Parathyroid adenoma (tissue), 2 donors: ENCODE measurements around the gene OSGIN1.

Experiments
- H2AFZ ChIP-seq: fragments of 300-600 bp; sonication (generic); one replicate; pipeline ENCODE4 v1.7.0; 2017; ENCODE audit warnings: antibody characterized with exemption, mild to moderate bottlenecking
- H3K27ac ChIP-seq: fragments of 300-600 bp; sonication (generic); one replicate; pipeline ENCODE4 v1.7.0; 2017
- H3K27me3 ChIP-seq: fragments of 300-600 bp; sonication (generic); one replicate; pipeline ENCODE4 v1.7.0; 2017; ENCODE audit warnings: low read length; ENCODE audit not compliant: control insufficient read depth, insufficient read depth
- H3K36me3 ChIP-seq: fragments of 300-600 bp; sonication (generic); one replicate; pipeline ENCODE4 v1.7.0; 2017; ENCODE audit warnings: low read length; ENCODE audit not compliant: control insufficient read depth, insufficient read depth
- H3K4me1 ChIP-seq: fragments of 300-600 bp; sonication (generic); one replicate; pipeline ENCODE4 v1.7.0; 2017; ENCODE audit warnings: control low read depth
- H3K4me2 ChIP-seq: fragments of 300-600 bp; sonication (generic); one replicate; pipeline ENCODE4 v1.7.0; 2017; ENCODE audit warnings: low read length
- H3K4me3 ChIP-seq: fragments of 300-600 bp; sonication (generic); one replicate; pipeline ENCODE4 v1.7.0; 2017; ENCODE audit warnings: low read depth, low read length
- H3K79me2 ChIP-seq: fragments of 300-600 bp; sonication (generic); one replicate; pipeline ENCODE4 v1.7.0; 2017; ENCODE audit warnings: control low read depth
- H3K9ac ChIP-seq: fragments of 300-600 bp; sonication (generic); one replicate; pipeline ENCODE4 v1.7.0; 2017; ENCODE audit warnings: mild to moderate bottlenecking
- H3K9me3 ChIP-seq: fragments of 300-600 bp; sonication (generic); one replicate; pipeline ENCODE4 v1.7.0; 2017; ENCODE audit warnings: low read length; ENCODE audit not compliant: control insufficient read depth
- TF ChIP-seq, protein P1 (sequence below): fragments of 300-600 bp; sonication (generic); IDR thresholded peaks from one replicate; pipeline ENCODE4 v1.7.0; 2017; ENCODE audit warnings: antibody characterized with exemption, mild to moderate bottlenecking
- donor health status: primary hyperparathyroidism.

OSGIN1 gene

DNA sequence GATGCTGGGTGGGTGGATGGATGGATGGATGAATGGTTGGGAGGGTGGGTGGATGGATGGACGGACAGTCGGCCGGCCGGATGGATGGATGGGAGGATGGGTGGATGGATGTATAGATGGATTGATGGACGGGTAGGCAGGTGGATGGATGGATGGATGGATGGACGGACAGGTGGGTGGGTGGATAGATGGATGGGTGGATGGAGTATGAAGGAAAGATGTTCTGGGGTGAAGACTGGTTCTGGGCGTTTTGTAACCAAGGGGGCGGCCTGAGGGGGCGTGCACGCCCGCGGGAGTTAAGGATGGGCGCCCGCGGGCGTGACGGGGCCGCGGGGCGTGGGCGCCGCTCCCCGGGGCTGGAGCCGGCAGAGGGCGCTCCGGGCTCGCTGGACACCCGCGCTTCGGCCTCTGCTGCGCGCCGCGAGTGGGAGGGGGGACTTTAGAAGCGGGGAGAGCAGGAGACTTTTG, 14.8 kb downstream of the OSGIN1 start, which contains the start of gene NECAB2:
Gene NECAB2, plus strand, starts transcription at position 407 of the 468 bp plus-strand sequence. CDS start 405 bp downstream, outside the sequence.
- H3K9ac ChIP-seq: peak within 1 kb of the TSS; percentile 11
- TF ChIP-seq, protein P1, sequence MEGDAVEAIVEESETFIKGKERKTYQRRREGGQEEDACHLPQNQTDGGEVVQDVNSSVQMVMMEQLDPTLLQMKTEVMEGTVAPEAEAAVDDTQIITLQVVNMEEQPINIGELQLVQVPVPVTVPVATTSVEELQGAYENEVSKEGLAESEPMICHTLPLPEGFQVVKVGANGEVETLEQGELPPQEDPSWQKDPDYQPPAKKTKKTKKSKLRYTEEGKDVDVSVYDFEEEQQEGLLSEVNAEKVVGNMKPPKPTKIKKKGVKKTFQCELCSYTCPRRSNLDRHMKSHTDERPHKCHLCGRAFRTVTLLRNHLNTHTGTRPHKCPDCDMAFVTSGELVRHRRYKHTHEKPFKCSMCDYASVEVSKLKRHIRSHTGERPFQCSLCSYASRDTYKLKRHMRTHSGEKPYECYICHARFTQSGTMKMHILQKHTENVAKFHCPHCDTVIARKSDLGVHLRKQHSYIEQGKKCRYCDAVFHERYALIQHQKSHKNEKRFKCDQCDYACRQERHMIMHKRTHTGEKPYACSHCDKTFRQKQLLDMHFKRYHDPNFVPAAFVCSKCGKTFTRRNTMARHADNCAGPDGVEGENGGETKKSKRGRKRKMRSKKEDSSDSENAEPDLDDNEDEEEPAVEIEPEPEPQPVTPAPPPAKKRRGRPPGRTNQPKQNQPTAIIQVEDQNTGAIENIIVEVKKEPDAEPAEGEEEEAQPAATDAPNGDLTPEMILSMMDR: peak; percentile 63

DNA sequence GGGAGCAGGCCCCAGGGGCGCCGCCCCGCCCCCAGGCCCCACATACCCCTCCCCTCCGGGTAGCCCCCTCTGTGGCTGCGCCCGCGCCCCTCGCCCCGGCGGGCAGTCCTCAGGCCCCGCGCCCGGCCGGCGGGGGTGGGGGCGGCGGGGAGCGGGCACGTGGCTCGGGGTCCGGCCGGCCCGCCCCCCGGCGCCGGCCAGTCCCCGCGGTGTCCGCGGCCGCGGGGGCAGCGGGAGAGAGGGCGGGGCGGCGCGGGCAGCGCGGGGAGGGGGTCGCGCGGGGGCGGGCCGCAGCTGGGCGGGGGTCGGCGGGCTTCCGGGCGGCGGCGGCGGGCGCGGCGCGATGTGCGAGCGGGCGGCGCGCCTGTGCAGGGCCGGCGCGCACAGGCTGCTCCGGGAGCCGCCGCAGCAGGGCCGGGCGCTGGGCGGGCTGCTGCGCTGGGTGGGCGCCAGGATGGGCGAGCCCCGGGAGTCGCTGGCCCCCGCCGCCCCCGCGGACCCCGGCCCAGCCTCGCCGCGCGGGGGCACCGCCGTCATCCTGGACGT, 15.3 kb downstream of the OSGIN1 start:
- H3K27ac ChIP-seq: no peak overlapping the region
- TF ChIP-seq, protein P1: no peak
- H2AFZ ChIP-seq: no peak overlapping the region

More for the DNA sequence above, 14.8 kb downstream of the OSGIN1 start, which contains the start of gene NECAB2:
- no peaks in the 10 kb centered on the region for H3K9me3 ChIP-seq
- H3K79me2 ChIP-seq: no peaks in the 10 kb centered on the region
- peak within 1 kb of the TSS; percentile 68 for H2AFZ ChIP-seq
- no peak within 1 kb of the TSS for H3K4me2 ChIP-seq
- no peaks in the 10 kb centered on the region for H3K4me1 ChIP-seq
- H3K4me3 ChIP-seq: no peak within 1 kb of the TSS
- no peaks in the 10 kb centered on the region for H3K27me3 ChIP-seq
- H3K36me3 ChIP-seq: no peaks in the 10 kb centered on the region
- no peak within 1 kb of the TSS for H3K27ac ChIP-seq

DNA sequence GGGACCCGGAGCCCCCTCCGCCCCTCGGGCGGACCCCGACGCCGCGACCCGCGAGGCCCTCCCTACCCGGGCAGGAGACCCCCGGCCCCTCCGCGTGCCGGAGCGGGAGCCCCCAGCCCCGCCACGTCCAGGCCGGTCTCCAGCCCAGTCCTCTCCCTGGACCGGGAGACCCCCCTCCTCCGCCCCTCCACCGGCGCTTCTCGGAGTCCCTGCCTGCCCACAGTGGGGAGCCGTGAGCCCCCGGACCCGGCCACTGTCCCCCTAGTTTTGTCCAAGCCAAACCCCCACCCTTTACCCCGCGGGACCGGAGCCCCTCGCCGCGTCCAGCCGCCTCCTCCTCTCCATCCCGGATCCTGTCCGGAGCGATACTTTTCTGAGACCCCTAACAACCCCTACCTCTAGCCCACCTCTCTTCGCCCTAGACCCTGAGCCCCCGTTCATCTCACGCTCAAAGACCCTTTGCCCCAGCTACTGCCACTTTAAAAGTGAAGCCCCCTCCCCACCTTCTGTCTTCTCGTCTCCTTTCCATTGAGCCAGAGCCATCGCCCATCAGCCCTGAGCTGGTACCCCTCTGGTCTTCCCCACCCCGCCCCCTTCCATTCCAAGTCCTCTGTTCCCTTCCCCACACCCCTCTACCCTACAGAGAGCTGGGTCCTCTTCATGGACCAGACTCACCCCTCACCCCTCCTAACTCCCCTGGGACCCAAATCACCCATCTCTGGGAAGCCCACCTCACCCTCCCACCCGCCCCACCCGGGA, 16.0 kb downstream of the OSGIN1 start:
- no peak overlapping the region for H3K4me3 ChIP-seq
- H3K36me3 ChIP-seq: no peaks in the 10 kb centered on the region
- peak overlapping the region; percentile 68 for H2AFZ ChIP-seq
- no peak overlapping the region for H3K9ac ChIP-seq
- H3K27ac ChIP-seq: no peak overlapping the region
- no peaks in the 10 kb centered on the region for H3K4me1 ChIP-seq
- H3K79me2 ChIP-seq: no peaks in the 10 kb centered on the region
- TF ChIP-seq, protein P1: no peak
- no peak overlapping the region for H3K4me2 ChIP-seq
- H3K9me3 ChIP-seq: no peaks in the 10 kb centered on the region
- no peaks in the 10 kb centered on the region for H3K27me3 ChIP-seq

More for the DNA sequence above, 15.3 kb downstream of the OSGIN1 start:
- Histone ChIP-seq H3K27me3 (no peaks in the 10 kb centered on the region), H3K4me1 (no peaks in the 10 kb centered on the region), H3K4me2 (no peak overlapping the region), H3K36me3 (no peaks in the 10 kb centered on the region), H3K79me2 (no peaks in the 10 kb centered on the region), H3K9me3 (no peaks in the 10 kb centered on the region), H3K9ac (no peak overlapping the region), H3K4me3 (no peak overlapping the region)

DNA sequence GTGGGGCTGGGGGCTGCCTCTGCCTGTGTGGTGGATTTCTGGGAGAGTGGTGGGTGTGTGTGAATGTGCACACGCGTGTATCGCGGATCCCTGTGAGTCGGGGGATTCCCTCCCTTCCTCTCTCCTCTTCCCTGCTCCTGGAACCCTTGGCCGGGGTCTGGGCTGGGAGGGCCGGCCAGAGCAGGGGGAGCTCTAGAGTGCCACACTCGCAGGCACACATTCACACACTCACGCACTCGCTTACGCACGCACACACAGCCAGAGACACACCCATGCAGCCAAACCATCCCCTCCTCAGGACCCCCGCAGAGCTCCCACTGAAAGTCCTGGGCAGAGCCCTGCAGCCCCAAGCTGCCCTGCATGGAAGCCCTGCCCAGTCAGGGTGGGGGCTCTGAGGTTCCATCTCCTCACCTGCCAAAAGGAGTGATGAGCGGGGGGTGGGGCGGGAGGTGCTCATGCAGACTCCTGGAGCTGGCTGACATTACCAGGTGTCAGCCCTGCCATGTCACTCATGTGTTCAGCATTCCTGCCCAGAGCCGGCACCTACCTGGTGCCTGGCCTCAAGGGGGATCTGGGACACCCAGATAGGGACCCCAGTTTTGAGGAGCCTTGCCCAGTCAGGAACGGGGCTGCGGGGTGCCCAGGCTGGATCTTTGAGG, 16.9 kb downstream of the OSGIN1 start:
- Histone ChIP-seq H3K27ac (no peak overlapping the region), H3K36me3 (no peaks in the 10 kb centered on the region), H3K9me3 (no peaks in the 10 kb centered on the region), H3K27me3 (no peaks in the 10 kb centered on the region), H3K79me2 (no peaks in the 10 kb centered on the region), H2AFZ (no peak overlapping the region), H3K4me1 (no peaks in the 10 kb centered on the region), H3K4me3 (no peak overlapping the region), H3K9ac (no peak overlapping the region), H3K4me2 (no peak overlapping the region)
- TF ChIP-seq, protein P1: no peak
